Measurements from ENCODE around the gene PCCA.

Gene PCCA

GRCh38 chr13:100244431-100244830 lies 155.5 kb downstream of the PCCA start:
- Histone ChIP-seq H3K27me3 (replicated peaks) (no peaks in the 10 kb centered on the region), H3K27ac (no peak overlapping the region), H3K4me3 (ENCODE audit: low read depth, low read length) (no peak overlapping the region), H3K36me3 (replicated peaks) (no peaks in the 10 kb centered on the region)
- in situ Hi-C loops (cut with HindIII; ENCODE audit: low pct_ligation_motif_present, low sequenced_read_pairs): no loop called here
- no peak for TF ChIP-seq CTCF (IDR thresholded peaks at IDR 0.05; ENCODE audit: low read depth, low read length, missing control alignments)
- no peak for DNase-seq

GRCh38 chr13:100245104-100245503 lies 156.2 kb downstream of the PCCA start:
- in situ Hi-C loops (cut with HindIII; ENCODE audit: low pct_ligation_motif_present, low sequenced_read_pairs): no loop called here
- no peak overlapping the region for H3K4me3 ChIP-seq (ENCODE audit: low read depth, low read length)
- no peaks in the 10 kb centered on the region for H3K36me3 ChIP-seq (replicated peaks)
- H3K27ac ChIP-seq: no peak overlapping the region
- no peaks in the 10 kb centered on the region for H3K27me3 ChIP-seq (replicated peaks)
- no peak for TF ChIP-seq CTCF (IDR thresholded peaks at IDR 0.05; ENCODE audit: low read depth, low read length, missing control alignments)
- no peak for DNase-seq

DNA sequence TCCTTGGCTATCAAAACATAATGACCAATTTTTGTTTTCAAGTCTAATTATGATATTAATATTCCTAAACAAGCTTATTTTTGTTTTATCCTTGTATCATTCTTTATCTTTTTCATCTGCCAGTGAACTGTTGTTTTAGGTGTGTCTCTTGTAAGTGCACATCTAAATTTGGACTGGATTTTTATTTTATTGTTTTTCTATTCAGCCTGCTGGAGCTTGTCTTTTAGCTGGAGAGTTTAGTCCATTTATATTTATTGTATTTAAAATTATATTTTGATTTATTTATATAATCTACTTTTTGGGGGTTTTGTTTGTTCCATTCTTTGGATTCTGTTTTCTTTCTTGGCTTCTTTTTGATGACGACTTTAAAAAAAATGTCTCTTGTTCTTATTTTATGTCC lies 159.0 kb downstream of the PCCA start:
- in situ Hi-C loops (cut with HindIII; ENCODE audit: low pct_ligation_motif_present, low sequenced_read_pairs): no loop called here
- Histone ChIP-seq H3K36me3 (replicated peaks) (no peaks in the 10 kb centered on the region), H3K4me3 (ENCODE audit: low read depth, low read length) (no peak overlapping the region), H3K27me3 (replicated peaks) (no peaks in the 10 kb centered on the region), H3K27ac (no peak overlapping the region)
- TF ChIP-seq CTCF (IDR thresholded peaks at IDR 0.05; ENCODE audit: low read depth, low read length, missing control alignments): no peak
- no peak for DNase-seq

DNA sequence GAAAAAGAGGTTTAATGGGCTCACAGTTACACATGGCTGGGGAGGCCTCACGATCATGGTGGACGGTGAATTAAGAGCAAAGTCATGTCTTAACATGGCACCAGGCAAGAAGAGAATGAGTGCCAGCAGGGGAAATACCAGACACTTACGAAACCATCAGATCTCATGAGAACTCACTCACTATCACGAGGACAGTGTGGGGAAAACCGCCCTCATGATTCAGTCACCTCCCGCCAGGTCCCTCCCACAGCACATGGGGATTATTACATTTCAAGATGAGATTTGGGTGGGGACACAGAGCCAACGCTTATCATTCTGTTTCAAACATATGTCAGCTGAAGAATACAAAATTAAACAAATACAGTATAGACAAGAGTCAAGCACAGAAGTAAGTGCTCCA lies 165.1 kb downstream of the PCCA start:
- Histone ChIP-seq H3K27ac (no peak overlapping the region), H3K27me3 (replicated peaks) (no peaks in the 10 kb centered on the region), H3K4me3 (ENCODE audit: low read depth, low read length) (no peak overlapping the region), H3K36me3 (replicated peaks) (no peaks in the 10 kb centered on the region)
- TF ChIP-seq CTCF (IDR thresholded peaks at IDR 0.05; ENCODE audit: low read depth, low read length, missing control alignments): no peak
- no peak for DNase-seq
- in situ Hi-C loops (cut with HindIII; ENCODE audit: low pct_ligation_motif_present, low sequenced_read_pairs): no loop called here

DNA sequence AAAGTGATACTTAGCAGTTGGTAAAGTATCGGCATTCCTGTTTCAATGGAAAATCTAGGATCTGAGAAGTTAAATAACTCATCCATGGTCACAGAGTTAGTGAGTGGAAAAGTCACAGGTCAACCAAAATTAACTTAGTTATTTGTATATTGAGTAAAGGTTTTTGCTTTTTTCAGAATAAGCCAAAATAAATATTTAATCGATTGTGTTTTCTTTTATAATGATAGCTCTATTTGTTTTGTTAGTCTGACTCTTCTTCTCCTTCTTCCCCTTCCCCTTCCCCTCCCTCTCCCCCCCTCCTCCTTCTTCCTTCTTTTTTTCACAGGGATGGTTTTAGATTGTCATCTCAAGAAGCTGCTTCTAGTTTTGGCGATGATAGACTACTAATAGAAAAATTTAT lies 173.5 kb downstream of the PCCA start:
- Histone ChIP-seq H3K27me3 (replicated peaks) (no peaks in the 10 kb centered on the region), H3K36me3 (replicated peaks) (no peaks in the 10 kb centered on the region), H3K27ac (no peak overlapping the region), H3K4me3 (ENCODE audit: low read depth, low read length) (no peak overlapping the region)
- DNase-seq: no peak
- in situ Hi-C loops (cut with HindIII; ENCODE audit: low pct_ligation_motif_present, low sequenced_read_pairs): no loop called here
- TF ChIP-seq CTCF (IDR thresholded peaks at IDR 0.05; ENCODE audit: low read depth, low read length, missing control alignments): no peak

DNA sequence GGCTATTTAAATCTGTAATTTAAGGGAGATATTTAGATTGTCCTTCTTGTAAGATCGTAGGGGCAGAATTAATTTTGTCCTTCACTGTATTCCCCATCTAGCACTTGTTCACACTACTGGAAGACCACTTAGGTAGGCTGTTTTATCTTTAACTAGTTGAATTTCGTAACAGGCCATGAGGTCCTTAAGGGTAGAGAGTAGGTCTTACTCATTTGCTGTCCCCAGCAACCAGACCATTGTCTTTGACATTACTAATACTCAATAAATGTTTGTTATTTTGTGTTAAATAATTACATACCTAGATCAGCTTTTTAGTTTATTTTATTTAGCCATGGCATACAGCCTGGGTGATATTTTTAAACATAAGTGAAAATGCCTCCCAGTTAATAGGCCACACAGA lies 177.1 kb downstream of the PCCA start:
- no peak for TF ChIP-seq CTCF (IDR thresholded peaks at IDR 0.05; ENCODE audit: low read depth, low read length, missing control alignments)
- in situ Hi-C loops (cut with HindIII; ENCODE audit: low pct_ligation_motif_present, low sequenced_read_pairs): no loop called here
- H3K36me3 ChIP-seq (replicated peaks): peaks cover 2% of the 10 kb centered on the region
- no peaks in the 10 kb centered on the region for H3K27me3 ChIP-seq (replicated peaks)
- no peak for DNase-seq
- H3K4me3 ChIP-seq (ENCODE audit: low read depth, low read length): no peak overlapping the region
- no peak overlapping the region for H3K27ac ChIP-seq

Measured in brain microvascular endothelial cell (primary cell).